Adipocyte (in vitro differentiated cells): ENCODE data around the gene RPS6KA2.

Experiments
- DNase-seq: peaks from one replicate; pipeline ENCODE4 v3.0.0-alpha.2; 2015; ENCODE audit warnings: low read depth
- H3K27me3 ChIP-seq: replicated peaks from 2 replicates; pipeline ENCODE4 v1.7.0; 2013; ENCODE audit warnings: mild to moderate bottlenecking, low read length, moderate library complexity; ENCODE audit not compliant: control insufficient read depth, insufficient read depth
- H3K36me3 ChIP-seq: 2 replicates; pipeline ENCODE4 v1.7.0; 2013; ENCODE audit warnings: low read length, mild to moderate bottlenecking, moderate library complexity; ENCODE audit not compliant: control insufficient read depth, insufficient read depth, severe bottlenecking
- H3K4me1 ChIP-seq: 2 replicates; pipeline ENCODE4 v1.7.0; 2013; ENCODE audit warnings: mild to moderate bottlenecking, low read length, moderate library complexity; ENCODE audit not compliant: control insufficient read depth, insufficient read depth
- H3K4me3 ChIP-seq: 2 replicates; pipeline ENCODE4 v1.7.0; 2013; ENCODE audit warnings: mild to moderate bottlenecking, low read length, moderate library complexity
- H3K9ac ChIP-seq: 2 replicates; pipeline ENCODE4 v1.7.0; 2013; ENCODE audit warnings: mild to moderate bottlenecking, low read length, moderate library complexity
- H3K9me3 ChIP-seq: 2 replicates; pipeline ENCODE4 v1.7.0; 2013; ENCODE audit warnings: mild to moderate bottlenecking, low read length, moderate library complexity; ENCODE audit not compliant: control insufficient read depth

RPS6KA2 gene

GRCh38 chr6:166419717-166420116 is 207.3 kb downstream of the RPS6KA2 start:
- H3K9ac ChIP-seq, result no peak overlapping the region
- H3K27me3 ChIP-seq, result no peaks in the 10 kb centered on the region
- no peak overlapping the region for H3K4me3 ChIP-seq
- H3K36me3 ChIP-seq, result peaks cover 64% of the 10 kb centered on the region
- H3K9me3 ChIP-seq, result no peaks in the 10 kb centered on the region
- H3K4me1 ChIP-seq, result no peaks in the 10 kb centered on the region
- DNase-seq, result no peak

- DNase-seq, result no peak
- H3K9ac ChIP-seq, result no peak overlapping the region
- no peaks in the 10 kb centered on the region for H3K27me3 ChIP-seq
- H3K4me3 ChIP-seq, result no peak overlapping the region
- peaks cover 68% of the 10 kb centered on the region for H3K36me3 ChIP-seq
- no peaks in the 10 kb centered on the region for H3K9me3 ChIP-seq
- no peaks in the 10 kb centered on the region for H3K4me1 ChIP-seq
Measured at GRCh38 chr6:166419286-166419685, 207.8 kb downstream of the RPS6KA2 start.

GRCh38 chr6:166418691-166419143 is 208.3 kb downstream of the RPS6KA2 start:
- Histone ChIP-seq H3K9ac (no peak overlapping the region), H3K27me3 (no peaks in the 10 kb centered on the region), H3K4me3 (no peak overlapping the region), H3K9me3 (no peaks in the 10 kb centered on the region), H3K4me1 (no peaks in the 10 kb centered on the region), H3K36me3 (peaks cover 70% of the 10 kb centered on the region)
- DNase-seq, result no peak

- Histone ChIP-seq H3K9ac (no peak overlapping the region), H3K4me1 (no peaks in the 10 kb centered on the region), H3K4me3 (no peak overlapping the region), H3K9me3 (no peaks in the 10 kb centered on the region), H3K27me3 (no peaks in the 10 kb centered on the region), H3K36me3 (peaks cover 66% of the 10 kb centered on the region)
- no peak for DNase-seq
Measured at GRCh38 chr6:166417285-166417691, 209.8 kb downstream of the RPS6KA2 start.

GRCh38 chr6:166415833-166416347 is 211.2 kb downstream of the RPS6KA2 start:
- no peak overlapping the region for H3K9ac ChIP-seq
- DNase-seq, result no peak
- H3K4me1 ChIP-seq, result no peaks in the 10 kb centered on the region
- peaks cover 64% of the 10 kb centered on the region for H3K36me3 ChIP-seq
- H3K27me3 ChIP-seq, result no peaks in the 10 kb centered on the region
- H3K4me3 ChIP-seq, result no peak overlapping the region
- H3K9me3 ChIP-seq, result no peaks in the 10 kb centered on the region

- H3K4me1 ChIP-seq, result no peaks in the 10 kb centered on the region
- no peaks in the 10 kb centered on the region for H3K27me3 ChIP-seq
- no peak overlapping the region for H3K9ac ChIP-seq
- H3K4me3 ChIP-seq, result no peak overlapping the region
- DNase-seq, result no peak
- no peaks in the 10 kb centered on the region for H3K9me3 ChIP-seq
- H3K36me3 ChIP-seq, result peaks cover 64% of the 10 kb centered on the region
Measured at GRCh38 chr6:166415306-166415705, 211.7 kb downstream of the RPS6KA2 start.

- no peaks in the 10 kb centered on the region for H3K27me3 ChIP-seq
- peaks cover 46% of the 10 kb centered on the region for H3K36me3 ChIP-seq
- H3K9me3 ChIP-seq, result no peaks in the 10 kb centered on the region
- DNase-seq, result no peak
- H3K9ac ChIP-seq, result no peak overlapping the region
- H3K4me1 ChIP-seq, result no peaks in the 10 kb centered on the region
- no peak overlapping the region for H3K4me3 ChIP-seq
Measured at GRCh38 chr6:166413491-166413951, 213.5 kb downstream of the RPS6KA2 start.

- Histone ChIP-seq H3K4me1 (no peaks in the 10 kb centered on the region), H3K4me3 (no peak overlapping the region), H3K27me3 (no peaks in the 10 kb centered on the region), H3K9ac (no peak overlapping the region), H3K9me3 (no peaks in the 10 kb centered on the region), H3K36me3 (peaks cover 41% of the 10 kb centered on the region)
- no peak for DNase-seq
Measured at GRCh38 chr6:166412911-166413384, 214.1 kb downstream of the RPS6KA2 start.

- Histone ChIP-seq H3K9me3 (no peaks in the 10 kb centered on the region), H3K4me1 (no peaks in the 10 kb centered on the region), H3K4me3 (no peak overlapping the region), H3K36me3 (peaks cover 34% of the 10 kb centered on the region), H3K27me3 (no peaks in the 10 kb centered on the region), H3K9ac (no peak overlapping the region)
- no peak for DNase-seq
Measured at GRCh38 chr6:166412156-166412910, 214.7 kb downstream of the RPS6KA2 start.

- H3K9me3 ChIP-seq, result no peaks in the 10 kb centered on the region
- DNase-seq, result no peak
- peaks cover 28% of the 10 kb centered on the region for H3K36me3 ChIP-seq
- no peaks in the 10 kb centered on the region for H3K4me1 ChIP-seq
- no peak overlapping the region for H3K4me3 ChIP-seq
- H3K27me3 ChIP-seq, result no peaks in the 10 kb centered on the region
- H3K9ac ChIP-seq, result no peak overlapping the region
Measured at GRCh38 chr6:166411721-166412151, 215.3 kb downstream of the RPS6KA2 start.

- Histone ChIP-seq H3K36me3 (peaks cover 26% of the 10 kb centered on the region), H3K27me3 (no peaks in the 10 kb centered on the region), H3K4me3 (no peak overlapping the region), H3K9me3 (no peaks in the 10 kb centered on the region), H3K4me1 (no peaks in the 10 kb centered on the region), H3K9ac (no peak overlapping the region)
- no peak for DNase-seq
Measured at GRCh38 chr6:166411271-166411670, 215.8 kb downstream of the RPS6KA2 start.
